Activated CD4-positive, alpha-beta T cell treated with anti-CD3 and anti-CD28 coated beads, Interleukin-2, amount 50 U/mL, for 16 hours (primary cell): ENCODE results near the gene NDUFV3.
"Not testable (repeated sequence)": the region's sequence is repeated elsewhere in the genome, so short reads cannot be mapped to it uniquely, and the experiment has no call there.

Experiments used
- DNase-seq: peaks from one replicate; pipeline ENCODE4 v3.0.0-alpha.2; 2020

The NDUFV3 gene

GRCh38 chr21:42937960-42938605, 45.0 kb downstream of the NDUFV3 start:
- DNase-seq = no peak

DNA sequence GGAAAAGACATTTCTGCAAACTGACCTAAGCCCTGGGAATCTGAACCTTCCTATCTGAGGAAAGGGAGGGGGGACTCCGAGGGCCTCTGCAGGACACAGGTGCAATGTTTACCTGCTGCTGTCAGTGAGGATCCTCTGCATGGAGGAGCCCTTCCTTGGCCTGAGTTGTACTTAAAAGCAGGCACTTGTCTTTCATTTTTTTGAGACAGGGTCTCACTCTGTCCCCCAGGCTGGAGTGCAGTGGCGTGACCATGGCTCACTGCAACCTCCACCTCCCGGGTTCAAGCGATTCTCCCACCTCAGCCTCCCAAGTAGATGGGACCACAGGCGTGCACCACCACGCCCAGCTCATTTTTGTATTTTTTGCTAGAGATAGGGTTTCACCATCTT, 45.5 kb downstream of the NDUFV3 start:
- not testable (repeated sequence) for DNase-seq

DNA sequence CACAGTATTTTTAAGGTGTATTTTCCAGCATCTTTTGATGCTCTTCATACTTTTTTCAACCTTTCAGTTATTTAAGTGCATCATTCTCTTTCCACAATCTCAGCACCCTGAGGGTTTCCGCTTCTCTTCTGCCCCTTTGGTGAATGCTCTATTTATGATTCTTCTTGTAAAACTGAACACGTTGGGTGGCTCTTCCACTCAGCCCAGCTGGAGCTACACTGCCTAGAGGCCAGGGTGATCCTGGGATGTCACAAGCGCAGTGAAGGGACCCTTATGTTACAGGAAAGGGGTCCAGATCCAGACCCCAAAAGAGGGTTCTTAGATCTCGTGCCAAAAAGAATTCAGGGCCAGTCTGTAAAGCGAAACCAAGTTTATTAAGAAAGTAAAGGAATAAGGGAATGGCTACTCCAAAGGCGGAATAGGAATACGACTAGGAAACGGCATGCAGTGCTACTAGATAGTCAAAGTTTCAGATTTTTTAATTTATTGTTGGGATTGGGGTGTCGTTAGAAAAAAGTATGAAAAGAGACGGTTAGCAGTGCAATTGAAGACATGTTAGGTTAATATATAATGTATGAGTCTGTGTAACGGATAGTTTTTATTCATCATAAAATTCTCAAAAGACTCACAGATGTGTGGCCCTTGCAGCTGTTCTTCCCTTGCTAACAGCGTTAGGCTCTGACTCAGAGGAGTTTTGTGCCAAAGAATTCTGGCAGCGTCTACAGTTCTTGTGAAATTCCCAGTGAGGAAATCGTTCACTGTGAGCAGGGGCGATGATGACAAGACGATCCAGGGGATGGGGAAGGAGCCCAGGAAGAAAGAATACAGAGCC, 46.7 kb downstream of the NDUFV3 start:
- no peak for DNase-seq

DNA sequence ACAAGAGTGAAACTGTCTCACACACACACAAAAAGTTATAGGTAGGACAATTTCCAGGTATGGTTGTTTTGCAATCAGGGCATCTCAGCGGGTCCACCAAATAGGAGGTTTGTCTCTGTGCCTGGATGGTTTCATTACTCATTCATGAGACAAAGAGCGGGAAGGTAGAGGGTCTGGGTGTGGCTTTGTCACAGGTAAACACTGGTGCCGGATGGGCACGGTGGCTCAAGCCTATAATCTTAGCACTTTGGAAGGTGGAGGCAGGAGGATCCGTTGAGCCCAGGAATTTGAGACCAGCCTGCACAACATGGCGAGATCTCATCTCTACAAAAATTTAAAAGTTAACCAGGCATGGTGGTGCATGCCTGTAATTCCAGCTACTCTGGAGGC, 48.6 kb downstream of the NDUFV3 start:
- DNase-seq = no peak

DNA sequence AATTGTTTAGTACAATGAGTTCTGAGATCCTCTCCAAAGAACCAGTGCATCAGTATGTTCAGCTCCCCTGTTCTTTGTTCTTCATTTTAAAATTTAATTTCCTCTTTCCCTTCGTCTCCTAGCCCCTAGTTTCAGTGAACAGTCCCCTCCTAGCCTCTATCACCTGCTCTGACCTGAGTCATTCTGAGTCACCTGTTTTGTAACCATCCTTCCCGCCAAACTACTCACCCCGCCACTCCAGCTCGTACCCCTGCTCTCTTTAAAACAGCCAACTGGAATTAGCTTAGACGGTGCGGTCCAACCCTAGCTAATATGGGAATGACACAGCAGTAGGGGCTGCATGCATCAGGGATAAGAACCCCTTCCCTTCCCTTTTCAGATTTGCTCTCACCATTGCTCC, 49.1 kb downstream of the NDUFV3 start:
- DNase-seq = no peak

GRCh38 chr21:42949094-42949755, 56.1 kb downstream of the NDUFV3 start:
- not testable (repeated sequence) for DNase-seq

DNA sequence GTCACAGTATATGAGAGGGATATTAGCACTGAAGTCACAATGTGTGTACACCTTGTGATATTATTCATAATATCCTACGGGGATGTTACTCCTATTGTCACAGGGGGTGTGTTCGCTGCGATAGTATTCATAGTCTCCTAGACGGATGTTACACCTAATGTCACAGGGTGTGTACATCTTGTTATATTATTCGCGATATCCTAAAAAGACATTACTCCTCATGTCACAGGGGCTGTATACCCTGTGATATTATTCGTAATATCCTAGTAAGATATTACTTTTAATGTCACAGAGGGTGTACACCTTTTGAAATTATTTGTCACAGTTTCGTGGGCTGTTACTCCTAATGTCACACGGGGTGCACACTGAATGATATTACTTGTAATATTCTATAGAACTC, 58.1 kb downstream of the NDUFV3 start:
- DNase-seq = not testable (repeated sequence)

DNA sequence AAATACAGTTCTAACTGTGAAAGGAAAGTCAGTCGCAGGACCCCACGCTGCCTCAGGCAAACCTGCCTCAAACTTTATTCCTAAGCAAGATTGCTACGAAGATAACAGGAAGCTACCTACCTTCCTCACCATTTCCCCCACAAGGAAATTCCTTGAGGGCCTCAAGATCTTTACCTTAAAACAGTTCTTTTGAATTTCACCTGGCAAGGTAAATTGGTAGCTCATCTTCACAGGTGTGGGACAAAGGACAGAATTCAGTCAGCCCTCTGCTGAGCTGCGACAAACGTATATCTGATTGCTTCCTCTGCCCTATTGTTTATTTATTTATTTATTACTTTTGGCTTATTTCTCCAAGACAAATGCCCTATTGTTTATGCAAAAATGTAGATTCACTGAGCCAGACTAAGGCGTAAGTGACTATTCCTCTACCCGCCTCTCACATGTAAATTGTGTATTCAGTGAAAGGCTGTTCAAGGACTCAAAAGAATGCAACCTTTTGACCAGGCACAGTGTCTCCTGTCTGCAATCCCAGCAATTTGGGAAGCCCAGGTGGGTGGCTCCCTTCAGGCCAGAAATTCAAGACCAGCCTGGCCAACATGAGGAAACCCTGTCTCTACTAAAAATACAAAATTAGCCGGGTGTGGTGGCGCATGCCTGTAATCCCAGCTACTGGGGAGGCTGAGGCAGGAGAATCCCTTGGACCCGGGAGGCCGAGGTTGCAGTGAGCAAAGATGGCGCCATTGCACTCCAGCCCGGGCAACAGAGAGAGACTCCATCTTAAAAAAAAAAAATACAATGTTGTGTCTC, 63.9 kb downstream of the NDUFV3 start:
- DNase-seq = no peak

DNA sequence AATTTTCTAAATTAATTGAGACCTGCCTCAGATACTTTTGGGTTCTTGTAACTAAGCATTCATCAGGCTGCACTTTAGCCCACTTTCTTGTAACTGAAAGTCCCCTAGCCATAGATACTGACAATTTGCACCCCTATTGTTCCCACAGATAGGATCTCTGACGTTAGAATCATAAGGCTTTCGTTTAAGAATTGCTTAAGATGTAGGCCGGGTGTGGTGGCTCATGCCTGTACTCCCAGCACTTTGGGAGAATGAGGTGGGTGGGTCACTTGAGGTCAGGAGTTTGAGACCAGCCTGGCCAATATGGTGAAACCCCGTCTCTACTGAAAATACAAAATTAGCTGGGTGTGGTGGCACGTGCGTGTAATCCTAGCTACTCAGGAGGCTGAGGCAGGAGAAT, 65.0 kb downstream of the NDUFV3 start:
- not testable (repeated sequence) for DNase-seq

GRCh38 chr21:42959728-42960127, 66.6 kb downstream of the NDUFV3 start:
- no peak for DNase-seq

DNA sequence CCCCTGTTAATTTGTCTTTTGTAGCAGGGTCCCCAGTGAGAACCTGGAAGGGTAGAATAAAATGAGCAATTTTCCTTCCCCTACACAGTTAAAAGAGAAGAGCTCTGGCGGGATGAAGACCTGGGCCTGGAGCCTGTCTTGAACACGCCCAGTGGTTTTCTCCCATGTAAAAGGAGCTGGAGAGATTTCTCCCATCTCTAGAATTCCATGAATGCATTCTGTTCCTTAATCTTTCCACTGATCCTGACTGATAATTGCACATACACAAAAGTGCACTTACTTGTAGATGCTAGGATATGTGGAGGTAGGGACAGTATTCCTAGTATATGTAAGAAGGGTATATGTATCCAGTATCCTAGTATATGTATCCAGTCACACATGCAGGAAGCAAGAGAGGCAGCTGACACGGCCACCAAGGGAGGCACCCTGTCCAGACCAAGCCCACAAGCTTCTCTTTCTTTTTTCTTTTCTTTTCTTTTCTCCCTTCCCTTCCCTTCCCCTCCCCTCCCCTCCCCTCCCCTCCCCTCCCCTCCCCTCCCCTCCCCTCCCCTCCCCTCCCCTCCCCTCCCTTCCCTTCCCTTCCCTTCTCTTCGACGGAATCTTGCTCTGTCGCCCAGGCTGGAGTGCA, 69.4 kb downstream of the NDUFV3 start:
- DNase-seq = no peak
